ENCODE measurements around the gene SBDS.
"Not testable (repeated sequence)": the region's sequence is repeated elsewhere in the genome, so short reads cannot be mapped to it uniquely, and the experiment has no call there.

Gene SBDS

GRCh38 chr7:66995050-66995776 lies at the start of gene SBDS:
SBDS (minus strand) TSS chr7:66995586; CDS start chr7:66995417, 169 bp downstream.
- DNase-seq, result peak; percentile 97

GRCh38 chr7:67043559-67043930 lies 48.2 kb upstream of the SBDS start:
- DNase-seq, result not testable (repeated sequence)

GRCh38 chr7:67042781-67043558 lies 47.6 kb upstream of the SBDS start:
- peak; percentile 62 for DNase-seq

GRCh38 chr7:67040832-67041231 lies 45.4 kb upstream of the SBDS start:
- not testable (repeated sequence) for DNase-seq

GRCh38 chr7:67036432-67037395 lies 41.3 kb upstream of the SBDS start:
- peak; percentile 72 for DNase-seq

GRCh38 chr7:67033251-67033650 lies 37.9 kb upstream of the SBDS start:
- no peak for DNase-seq

GRCh38 chr7:67031685-67032084 lies 36.3 kb upstream of the SBDS start:
- DNase-seq, result not testable (repeated sequence)

GRCh38 chr7:67025459-67025858 lies 30.1 kb upstream of the SBDS start:
- DNase-seq, result not testable (repeated sequence)

GRCh38 chr7:67022511-67022910 lies 27.1 kb upstream of the SBDS start:
- no peak for DNase-seq

GRCh38 chr7:67021260-67021659 lies 25.9 kb upstream of the SBDS start:
- DNase-seq, result no peak

- DNase-seq, result no peak
These were observed 24.4 kb upstream of the SBDS start for GRCh38 chr7:67019562-67020390.

GRCh38 chr7:67018940-67019339 lies 23.6 kb upstream of the SBDS start:
- DNase-seq, result no peak

GRCh38 chr7:67017971-67018370 lies 22.6 kb upstream of the SBDS start:
- DNase-seq, result not testable (repeated sequence)

GRCh38 chr7:67014076-67014622 lies 18.8 kb upstream of the SBDS start:
- not testable (repeated sequence) for DNase-seq

- DNase-seq, result not testable (repeated sequence)
These were observed 14.3 kb upstream of the SBDS start for GRCh38 chr7:67009677-67010076.

GRCh38 chr7:67008260-67008659 lies 12.9 kb upstream of the SBDS start:
- no peak for DNase-seq

- DNase-seq, result no peak
These were observed 11.6 kb upstream of the SBDS start for GRCh38 chr7:67006965-67007364.

GRCh38 chr7:67004145-67004544 lies 8.8 kb upstream of the SBDS start:
- DNase-seq, result not testable (repeated sequence)

- DNase-seq, result not testable (repeated sequence)
These were observed 5.3 kb upstream of the SBDS start for GRCh38 chr7:67000601-67001258.

- peak; percentile 98 for DNase-seq
These were observed 1.2 kb upstream of the SBDS start, which contains the start of gene TYW1 for GRCh38 chr7:66996444-66997191. TYW1 (plus strand) TSS chr7:66996833; CDS start chr7:66996979, 146 bp downstream.
